NOMO-1 treated with DMSO at 0.1 percent for 48 hours (cell line): ENCODE measurements around the gene MRPL48.
"Not testable (repeated sequence)": the region's sequence is repeated elsewhere in the genome, so short reads cannot be mapped to it uniquely, and the experiment has no call there.

Source experiments
- DNase-seq: peaks from one replicate; lab custom pipeline; 2025; ENCODE audit not compliant: unreplicated experiment; lab: John Stamatoyannopoulos, UW

The MRPL48 gene

GRCh38 chr11:73838443-73839122 lies 50.9 kb downstream of the MRPL48 start:
- DNase-seq: no peak

- no peak for DNase-seq
These were observed 51.4 kb downstream of the MRPL48 start for GRCh38 chr11:73839123-73839457.

- peak; percentile 81 for DNase-seq
These were observed 63.5 kb downstream of the MRPL48 start for GRCh38 chr11:73851046-73851764.

- no peak for DNase-seq
These were observed 64.4 kb downstream of the MRPL48 start for GRCh38 chr11:73852049-73852448.

- DNase-seq: no peak
These were observed 67.0 kb downstream of the MRPL48 start for GRCh38 chr11:73854680-73855079.

GRCh38 chr11:73856031-73856567 lies 68.4 kb downstream of the MRPL48 start:
- no peak for DNase-seq

- DNase-seq: no peak
These were observed 72.0 kb downstream of the MRPL48 start for GRCh38 chr11:73859671-73860070.

- no peak for DNase-seq
These were observed 72.5 kb downstream of the MRPL48 start for GRCh38 chr11:73860202-73860601.

GRCh38 chr11:73862986-73863385 lies 75.3 kb downstream of the MRPL48 start:
- DNase-seq: no peak

- no peak for DNase-seq
These were observed 78.5 kb downstream of the MRPL48 start for GRCh38 chr11:73866095-73866579.

- no peak for DNase-seq
These were observed 78.9 kb downstream of the MRPL48 start for GRCh38 chr11:73866586-73866996.

GRCh38 chr11:73869332-73869949 lies 81.8 kb downstream of the MRPL48 start:
- no peak for DNase-seq

GRCh38 chr11:73870261-73870660 lies 82.6 kb downstream of the MRPL48 start:
- no peak for DNase-seq

- DNase-seq: no peak
These were observed 85.2 kb downstream of the MRPL48 start for GRCh38 chr11:73872749-73873357.

GRCh38 chr11:73875380-73875779 lies 87.7 kb downstream of the MRPL48 start:
- no peak for DNase-seq

- no peak for DNase-seq
These were observed 88.2 kb downstream of the MRPL48 start for GRCh38 chr11:73875840-73876239.

GRCh38 chr11:73876424-73877310 lies 89.0 kb downstream of the MRPL48 start, which contains the start of the genes COA4 and PAAF1:
Gene COA4 (minus strand): TSS chr11:73876846. CDS start chr11:73873378, 3,468 bp downstream.
Gene PAAF1 (plus strand): TSS chr11:73876999. CDS start chr11:73877022, 23 bp downstream.
- peak; percentile 95 for DNase-seq

- DNase-seq: no peak
These were observed 91.1 kb downstream of the MRPL48 start for GRCh38 chr11:73878771-73879170.

- DNase-seq: not testable (repeated sequence)
These were observed 92.8 kb downstream of the MRPL48 start for GRCh38 chr11:73880449-73880848.

- DNase-seq: no peak
These were observed 96.2 kb downstream of the MRPL48 start for GRCh38 chr11:73883856-73884255.
